Cardiac fibroblast (primary cell): ENCODE results near the gene HSFX3.
"Not testable (repeated sequence)": the region's sequence is repeated elsewhere in the genome, so short reads cannot be mapped to it uniquely, and the experiment has no call there.

Experiments
- DNase-seq, 2 donors: peaks; one replicate each; pipeline versions ENCODE4 v3.0.0 to v3.0.0-alpha.2; 2010; ENCODE audit warnings: low read depth in 2 of 2
- H3K4me3 ChIP-seq, 2 donors: replicated peaks in 1 of 2; 1 replicate in 1 of 2; 2 replicates in 1 of 2; pipeline ENCODE4 v1.5.1; 2011; ENCODE audit warnings: low read depth in 2 of 2, low read length in 2 of 2, mild to moderate bottlenecking in 2 of 2, moderate library complexity in 1 of 2
- CTCF ChIP-seq: IDR thresholded peaks from one replicate; pipeline ENCODE4 v1.5.1; 2011; ENCODE audit warnings: low read depth, mild to moderate bottlenecking, low read length, inconsistent platforms

The HSFX3 gene

GRCh38 chrX:149549701-149550100, at the start of gene HSFX3:
Gene HSFX3 (minus strand): TSS chrX:149549924. CDS start chrX:149549852, 72 bp downstream.
- not testable (repeated sequence) for DNase-seq, H3K4me3 ChIP-seq

GRCh38 chrX:149598603-149599002, 48.9 kb upstream of the HSFX3 start:
- not testable (repeated sequence) for H3K4me3 ChIP-seq, DNase-seq

- H3K4me3 ChIP-seq, DNase-seq: not testable (repeated sequence)
Observed at GRCh38 chrX:149595943-149596342, 46.2 kb upstream of the HSFX3 start.

- DNase-seq, H3K4me3 ChIP-seq: not testable (repeated sequence)
Observed at GRCh38 chrX:149595214-149595613, 45.5 kb upstream of the HSFX3 start, which contains the start of gene HSFX2. Gene HSFX2 (minus strand): TSS chrX:149595314. CDS start chrX:149594700, 614 bp downstream.

GRCh38 chrX:149590993-149591392, 41.3 kb upstream of the HSFX3 start:
- not testable (repeated sequence) for H3K4me3 ChIP-seq

GRCh38 chrX:149587359-149587758, 37.6 kb upstream of the HSFX3 start, which contains the start of gene MAGEA9B:
Gene MAGEA9B (minus strand): TSS chrX:149587459. CDS start chrX:149583179, 4,280 bp downstream.
- DNase-seq, H3K4me3 ChIP-seq: not testable (repeated sequence)

More at GRCh38 chrX:149590993-149591392, 41.3 kb upstream of the HSFX3 start:
- not testable (repeated sequence) for DNase-seq

- DNase-seq, H3K4me3 ChIP-seq: not testable (repeated sequence)
Observed at GRCh38 chrX:149585631-149586030, 35.9 kb upstream of the HSFX3 start.

GRCh38 chrX:149573456-149573855, 23.7 kb upstream of the HSFX3 start:
- not testable (repeated sequence) for H3K4me3 ChIP-seq, DNase-seq

GRCh38 chrX:149572743-149573142, 23.0 kb upstream of the HSFX3 start:
- TF ChIP-seq CTCF: no peak
- no peak overlapping the region for H3K4me3 ChIP-seq
- DNase-seq: peak in 1 of 2 donors; percentile 5

- DNase-seq: no peak
- no peak for TF ChIP-seq CTCF
- H3K4me3 ChIP-seq: no peak overlapping the region
Observed at GRCh38 chrX:149571770-149572169, 22.0 kb upstream of the HSFX3 start.

- H3K4me3 ChIP-seq: no peak overlapping the region
- peak; percentile 36 to 65 for DNase-seq
- no peak for TF ChIP-seq CTCF
Observed at GRCh38 chrX:149570668-149571067, 20.9 kb upstream of the HSFX3 start.
